Stimulated activated CD8-positive, alpha-beta memory T cell treated with anti-CD3 and anti-CD28 coated beads, Interleukin-7, amount 100 ng/mL, for 24 hours (primary cell): ENCODE measurements around the gene TRIM42.

ENCODE experiments used
- DNase-seq: peaks from one replicate; pipeline ENCODE4 v3.0.0-alpha.2; 2020; ENCODE audit warnings: low read depth

The TRIM42 gene

DNA sequence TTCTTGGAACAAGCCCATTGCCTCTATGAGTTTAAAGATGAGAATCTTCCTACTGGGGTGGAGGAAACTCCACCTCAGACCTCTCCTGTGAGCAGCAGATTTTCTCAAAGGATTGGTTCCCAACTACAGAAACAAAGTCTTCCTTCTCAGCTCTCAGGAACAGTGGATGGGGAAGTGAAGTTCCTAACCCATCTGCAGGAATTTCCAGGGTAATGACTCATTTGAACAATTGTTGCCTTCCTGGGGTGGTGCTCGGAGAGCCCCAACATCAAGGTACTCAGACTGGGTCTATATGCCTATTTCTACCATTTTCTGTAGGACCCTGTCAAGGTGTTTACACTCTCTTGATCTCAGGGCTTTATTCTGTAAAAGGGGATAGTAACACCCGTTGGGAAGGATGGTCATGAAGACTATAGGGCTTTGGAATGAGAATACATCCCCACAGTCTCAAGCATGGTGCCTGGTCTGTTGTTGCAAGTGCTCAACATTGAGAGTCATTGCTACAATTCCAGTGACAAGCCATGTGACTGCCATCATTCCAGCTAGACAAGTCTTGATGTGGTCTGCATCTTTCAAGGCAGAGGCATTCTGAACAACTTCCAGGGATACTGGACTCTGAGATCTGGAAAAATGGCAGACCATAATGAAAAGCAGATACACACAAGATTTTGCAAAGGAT, 33.0 kb downstream of the TRIM42 start:
- DNase-seq, result no peak

DNA sequence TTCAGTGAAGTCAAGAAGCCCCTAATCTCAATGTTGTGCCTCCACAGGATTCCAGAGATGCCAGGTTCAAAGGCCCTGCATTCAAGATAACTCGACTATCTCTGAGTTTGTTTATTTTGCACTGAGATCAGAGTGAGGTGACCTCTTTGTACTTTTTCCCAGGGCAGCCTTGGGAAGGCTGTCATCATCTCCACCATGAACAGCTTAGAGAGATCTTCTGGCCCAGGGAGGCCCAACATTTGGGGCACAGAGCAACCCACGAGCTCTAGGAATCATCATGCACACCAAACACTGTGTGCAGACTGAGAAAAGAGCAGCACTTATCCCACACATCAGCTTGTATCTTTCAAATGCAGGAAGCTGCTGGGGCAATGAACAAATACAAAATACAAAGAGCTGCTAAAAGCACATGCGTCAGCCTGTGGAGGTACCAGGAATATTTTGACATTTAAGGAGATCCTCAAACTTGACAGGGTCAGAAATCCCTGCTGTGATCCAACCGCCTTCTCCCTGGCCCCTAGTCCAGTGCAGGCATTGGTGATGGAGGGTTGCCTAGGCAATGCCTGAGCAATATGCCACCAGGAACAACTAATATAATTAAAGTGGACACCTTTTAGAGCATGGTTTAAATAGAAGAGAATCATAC, 33.6 kb downstream of the TRIM42 start:
- DNase-seq, result no peak

- DNase-seq, result no peak
Measured at GRCh38 chr3:140712301-140712700, 34.4 kb downstream of the TRIM42 start.

DNA sequence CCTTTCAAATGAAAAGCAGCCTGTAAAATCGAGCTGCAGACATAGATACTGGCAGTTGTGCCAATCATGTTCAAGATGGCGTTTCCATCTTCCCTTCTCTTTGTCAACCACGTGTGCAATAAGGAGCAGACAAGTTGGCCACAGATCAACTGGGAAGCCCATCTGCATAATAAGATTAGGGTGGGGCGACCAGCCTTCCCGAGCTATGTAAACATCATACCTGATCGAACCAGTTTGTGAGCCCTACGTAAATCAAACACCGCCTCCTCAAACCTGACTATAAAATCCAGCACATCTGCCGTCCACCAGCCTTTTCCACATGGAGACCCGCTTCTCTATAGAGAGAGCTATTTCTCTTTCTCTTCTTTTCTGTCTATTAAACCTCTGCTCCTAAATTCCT, 37.2 kb downstream of the TRIM42 start:
- no peak for DNase-seq

DNA sequence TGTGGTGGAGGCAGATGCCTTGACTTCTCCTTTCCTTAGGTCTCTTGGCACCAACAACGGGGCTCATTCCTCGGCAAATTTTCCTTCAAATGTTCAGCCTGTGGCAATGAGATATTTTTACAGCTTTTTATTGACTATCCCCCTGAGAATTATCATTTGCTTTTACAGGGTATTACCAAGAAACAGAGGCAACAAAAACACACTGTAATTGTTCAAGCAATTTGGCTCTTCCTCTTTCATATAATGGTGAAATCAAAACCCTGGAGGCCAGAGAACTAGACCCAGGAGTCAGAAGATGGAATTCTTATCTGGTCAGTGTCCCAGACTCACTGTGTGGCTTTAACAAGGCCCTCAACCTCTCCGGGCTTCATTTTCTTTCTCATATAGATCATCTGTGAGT, 40.1 kb downstream of the TRIM42 start:
- no peak for DNase-seq

GRCh38 chr3:140719841-140720614, 42.2 kb downstream of the TRIM42 start:
- no peak for DNase-seq

DNA sequence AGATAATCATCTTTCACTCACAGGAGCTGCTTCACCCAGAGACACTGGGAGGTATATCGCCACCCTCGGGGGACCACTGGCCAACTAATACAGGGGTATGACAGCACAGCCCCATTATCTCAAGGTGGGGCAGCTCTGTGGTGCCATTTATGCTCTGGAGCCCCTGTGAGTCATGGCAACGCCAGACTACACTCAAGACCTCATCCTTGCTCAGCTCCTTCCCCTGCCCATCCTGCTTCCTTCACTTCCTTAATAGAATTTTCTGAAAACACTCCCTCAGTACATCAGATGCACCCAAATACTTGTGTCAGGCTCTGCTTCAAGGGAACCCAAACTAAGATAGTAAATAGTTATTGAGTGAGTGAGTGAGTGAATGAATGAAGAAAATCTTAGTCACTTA, 45.7 kb downstream of the TRIM42 start:
- DNase-seq, result no peak

- DNase-seq, result no peak
Measured at GRCh38 chr3:140724856-140725812, 47.3 kb downstream of the TRIM42 start.

DNA sequence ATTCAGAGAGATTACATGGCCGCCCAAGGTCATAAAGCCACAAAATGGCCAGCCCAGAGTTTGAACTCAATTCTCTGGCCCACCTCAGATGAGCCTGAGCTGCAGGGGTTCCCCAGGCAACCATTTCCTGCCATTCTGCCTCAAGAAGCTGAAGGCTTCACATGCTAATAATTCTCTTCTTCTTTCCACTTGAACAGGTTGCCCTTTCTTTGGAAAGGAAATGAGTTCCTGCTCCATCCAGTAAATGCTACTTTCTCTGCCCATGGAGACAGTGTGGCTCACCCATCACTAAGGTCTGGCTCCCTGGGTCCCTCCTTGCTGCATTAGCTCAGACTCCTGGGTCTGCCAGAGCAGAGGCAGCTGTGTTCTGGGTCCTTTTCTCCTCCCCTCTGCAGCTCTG, 48.2 kb downstream of the TRIM42 start:
- no peak for DNase-seq

- DNase-seq, result no peak
Measured at GRCh38 chr3:140727886-140728285, 50.0 kb downstream of the TRIM42 start.

DNA sequence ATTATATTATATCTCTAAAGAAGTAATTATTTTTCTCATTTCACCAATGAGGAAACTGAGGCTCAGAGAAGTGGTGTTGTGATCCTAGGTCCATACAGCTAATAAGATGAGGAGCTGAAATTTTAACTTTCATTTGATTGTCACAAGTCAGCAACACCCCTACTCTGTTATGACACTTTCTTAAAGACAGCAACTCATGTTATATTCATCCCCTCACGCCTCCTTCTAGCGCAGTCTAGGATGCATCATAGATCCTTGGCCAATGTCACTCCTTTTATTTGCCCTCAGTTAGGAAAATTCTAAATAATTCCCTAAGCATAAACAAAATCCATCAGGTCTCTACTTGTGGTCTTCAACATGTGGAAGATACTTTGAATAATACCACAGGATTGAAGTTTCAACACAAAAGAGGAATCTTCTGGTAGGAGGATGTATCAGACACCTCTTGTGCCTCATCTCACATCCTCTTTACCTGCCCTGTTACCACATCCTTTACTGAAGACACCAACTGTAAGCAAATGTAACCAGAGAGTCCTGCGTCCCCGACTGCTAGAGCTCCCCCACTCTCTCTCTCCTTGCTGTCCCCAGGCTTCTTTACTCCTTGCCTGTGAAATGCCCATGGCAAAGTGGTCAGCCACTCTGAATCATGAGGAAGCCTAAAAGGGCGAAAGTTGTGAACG, 53.7 kb downstream of the TRIM42 start:
- no peak for DNase-seq

GRCh38 chr3:140733623-140734022, 55.8 kb downstream of the TRIM42 start:
- no peak for DNase-seq

DNA sequence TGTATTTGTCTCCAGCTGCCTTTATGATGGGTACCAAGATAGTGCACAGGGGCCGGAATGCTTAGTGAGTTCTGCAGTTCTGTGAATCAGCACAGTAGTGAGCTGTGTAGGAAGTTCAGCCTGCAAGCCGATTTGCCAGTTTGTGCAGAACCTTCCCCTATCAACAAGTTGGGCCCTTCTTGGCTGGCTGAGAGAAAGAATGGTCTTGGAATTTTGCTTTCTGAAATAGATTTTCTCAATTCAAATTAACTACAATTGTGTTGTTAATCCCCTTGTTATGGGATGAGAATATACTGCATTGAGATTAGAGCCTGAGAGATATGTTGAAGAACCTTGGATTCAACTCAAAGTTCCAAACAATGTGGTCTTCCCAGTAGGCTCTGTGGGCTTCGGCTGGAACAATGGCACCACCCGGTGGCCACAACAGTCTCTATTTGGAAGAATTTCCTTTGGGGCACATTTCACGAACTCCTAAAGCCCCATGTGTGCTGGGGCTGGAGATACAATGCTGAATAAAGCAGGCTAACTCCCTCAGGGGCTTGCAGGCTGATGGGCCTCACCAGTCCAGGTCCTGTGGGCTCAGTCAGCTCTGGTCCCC, 59.1 kb downstream of the TRIM42 start:
- DNase-seq, result no peak

GRCh38 chr3:140742116-140742515, 64.3 kb downstream of the TRIM42 start:
- no peak for DNase-seq

DNA sequence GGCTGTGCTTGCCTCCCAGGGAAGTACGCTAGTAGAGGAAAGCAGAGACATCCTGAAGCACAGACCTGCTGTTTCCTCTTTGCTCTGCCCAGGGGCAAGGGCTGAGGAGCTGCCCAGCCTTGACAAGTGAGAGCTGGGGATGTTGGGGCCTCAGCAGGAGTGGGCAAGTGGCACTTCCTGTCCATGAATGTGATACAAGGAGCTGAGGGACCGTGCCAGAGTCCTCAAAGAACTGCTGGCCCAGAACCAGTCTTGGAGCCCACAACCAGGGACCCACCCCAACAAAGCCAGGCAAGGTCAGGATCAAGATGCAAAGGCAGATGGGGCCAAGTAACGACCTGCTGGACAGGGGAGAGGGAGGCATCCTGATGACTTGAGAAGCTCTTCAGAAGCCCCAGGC, 70.3 kb downstream of the TRIM42 start:
- no peak for DNase-seq

- DNase-seq, result no peak
Measured at GRCh38 chr3:140748903-140749302, 71.0 kb downstream of the TRIM42 start.
